ENCODE measurements around the gene INTS11. TPM values are rescaled to one million over a fixed set of nuclear protein-coding genes. Genes with fewer than 3 reads are reported as not detected.
A peak's percentile ranks its signal among the peaks of the same experiment; 100 is the strongest.

INTS11 gene
- total and polyA plus RNA-seq, 7 experiments from 2014 or later: 62.8 to 187 (median 134) TPM

- H3K27ac Mint-ChIP-seq: peak overlapping the region; percentile 51 to 81 (median 64)
- no peaks in the 10 kb centered on the region for H3K27me3 Mint-ChIP-seq
- peak overlapping the region; percentile 45 to 92 (median 80) for H3K4me3 Mint-ChIP-seq
- Histone ChIP-seq H3K4me3 (ENCODE audit: low read length) (peak overlapping the region; percentile 77), H3K9me3 (ENCODE audit: control insufficient read depth in 2 of 3, low read length in 3 of 3) (no peaks in the 10 kb centered on the region), H3K27me3 (ENCODE audit: control insufficient read depth in 2 of 2, insufficient read depth in 2 of 2, low read length in 2 of 2) (no peaks in the 10 kb centered on the region), H3K4me1 (ENCODE audit: control insufficient read depth in 2 of 2, insufficient read depth in 2 of 2, low read length in 2 of 2) (peaks cover 18 to 34% of the 10 kb centered on the region in 2 donors), H3K27ac (ENCODE audit: low read depth, low read length) (peak overlapping the region; percentile 92), H3K36me3 (ENCODE audit: control insufficient read depth in 2 of 3, insufficient read depth in 3 of 3, low read length in 3 of 3) (peaks cover 0 to 28% (median 0%) of the 10 kb centered on the region in 3 experiments)
- no peak for ATAC-seq
- CTCF ChIA-PET: no interaction called here
- H3K4me1 Mint-ChIP-seq: peaks cover 12 to 49% (median 30%) of the 10 kb centered on the region in 7 donors
- POLR2A ChIA-PET: interaction anchor here (0.9 to 2.1 kb wide), 9 partner anchors 11 to 52 kb away, joined by 3 to 6 read pairs (median 4); partner anchors contain the start of genes ACAP3, AURKAIP1 and UBE2J2
- intact Hi-C loops (cut with micrococcal nuclease): no loop called here
- peaks cover 0 to 7% (median 0%) of the 10 kb centered on the region in 5 donors for H3K36me3 Mint-ChIP-seq
- no peak for DNase-seq
- H3K9me3 Mint-ChIP-seq: peaks cover 0 to 3% (median 0%) of the 10 kb centered on the region in 11 donors
Measured at GRCh38 chr1:1326075-1326605, 1.7 kb upstream of the INTS11 start.

GRCh38 chr1:1325288-1326074 lies 1.0 kb upstream of the INTS11 start:
- H3K36me3 Mint-ChIP-seq: peaks cover 0 to 7% (median 0%) of the 10 kb centered on the region in 5 donors
- peaks cover 18 to 34% of the 10 kb centered on the region in 2 donors for H3K4me1 ChIP-seq (ENCODE audit: control insufficient read depth in 2 of 2, insufficient read depth in 2 of 2, low read length in 2 of 2)
- peak overlapping the region; percentile 6 to 81 (median 67) for H3K27ac Mint-ChIP-seq
- H3K9me3 Mint-ChIP-seq: peaks cover 0 to 3% (median 0%) of the 10 kb centered on the region in 11 donors
- no peaks in the 10 kb centered on the region for H3K9me3 ChIP-seq (ENCODE audit: control insufficient read depth in 2 of 3, low read length in 3 of 3)
- CTCF ChIA-PET: no interaction called here
- H3K4me1 Mint-ChIP-seq: peaks cover 12 to 50% (median 30%) of the 10 kb centered on the region in 7 donors
- intact Hi-C loops (cut with micrococcal nuclease): loop anchor here (1.0 to 2.0 kb wide), 3 partner anchors 24 to 73 kb away; partner anchors contain the start of genes CCNL2 (in 1 of the 2), DVL1 (in 1 of the 2) and UBE2J2 (in 1 of the 2)
- H3K36me3 ChIP-seq (ENCODE audit: control insufficient read depth in 2 of 3, insufficient read depth in 3 of 3, low read length in 3 of 3): peaks cover 0 to 35% (median 0%) of the 10 kb centered on the region in 3 experiments
- H3K27ac ChIP-seq (ENCODE audit: low read depth, low read length): peak overlapping the region; percentile 92
- POLR2A ChIA-PET: interaction anchor here (0.9 to 2.1 kb wide), 9 partner anchors 11 to 52 kb away, joined by 3 to 6 read pairs (median 4); partner anchors contain the start of genes ACAP3, AURKAIP1 and UBE2J2
- H3K4me3 Mint-ChIP-seq: peak overlapping the region; percentile 62 to 92 (median 80)
- ATAC-seq (no peak), DNase-seq (peak in 1 of 9 donors; percentile 31)
- H3K4me3 ChIP-seq (ENCODE audit: low read length): peak overlapping the region; percentile 77
- no peaks in the 10 kb centered on the region for H3K27me3 Mint-ChIP-seq
- H3K27me3 ChIP-seq (ENCODE audit: control insufficient read depth in 2 of 2, insufficient read depth in 2 of 2, low read length in 2 of 2): no peaks in the 10 kb centered on the region

- ATAC-seq (no peak), DNase-seq (no peak)
- peak overlapping the region; percentile 74 for H3K4me3 ChIP-seq (ENCODE audit: low read length)
- H3K9me3 ChIP-seq (ENCODE audit: control insufficient read depth in 2 of 3, low read length in 3 of 3): no peaks in the 10 kb centered on the region
- Mint-ChIP-seq H3K27me3 (no peaks in the 10 kb centered on the region), H3K36me3 (peaks cover 0 to 3% (median 0%) of the 10 kb centered on the region in 5 donors), H3K4me3 (peak overlapping the region in 8 of 10 donors; percentile 18 to 92 (median 82)), H3K9me3 (peaks cover 0 to 3% (median 0%) of the 10 kb centered on the region in 11 donors), H3K4me1 (peaks cover 12 to 53% (median 34%) of the 10 kb centered on the region in 7 donors), H3K27ac (peak overlapping the region in 5 of 9 donors; percentile 67 to 88 (median 76))
- H3K36me3 ChIP-seq (ENCODE audit: control insufficient read depth in 2 of 3, insufficient read depth in 3 of 3, low read length in 3 of 3): peaks cover 0 to 49% (median 0%) of the 10 kb centered on the region in 3 experiments
- peaks cover 18 to 34% of the 10 kb centered on the region in 2 donors for H3K4me1 ChIP-seq (ENCODE audit: control insufficient read depth in 2 of 2, insufficient read depth in 2 of 2, low read length in 2 of 2)
- H3K27ac ChIP-seq (ENCODE audit: low read depth, low read length): peak overlapping the region; percentile 92
- H3K27me3 ChIP-seq (ENCODE audit: control insufficient read depth in 2 of 2, insufficient read depth in 2 of 2, low read length in 2 of 2): no peaks in the 10 kb centered on the region
- CTCF ChIA-PET: interaction anchor here (0.7 kb wide), 1 partner anchor 200 kb away, joined by 3 read pairs; no protein-coding TSS in a partner anchor
- POLR2A ChIA-PET: interaction anchor here (0.9 kb wide), 1 partner anchor 15 kb away, joined by 3 read pairs; no protein-coding TSS in a partner anchor
- intact Hi-C loops (cut with micrococcal nuclease): loop anchor here (1.0 to 2.0 kb wide), 6 partner anchors 16 to 208 kb away; partner anchors contain the start of genes PUSL1 (in 2 of the 2), AURKAIP1 (in 1 of the 2), C1orf159 (in 1 of the 2) and CCNL2 (in 1 of the 2)
Measured at GRCh38 chr1:1324084-1324523, 356 bp downstream of the INTS11 start.

GRCh38 chr1:1322952-1323351 lies 1.5 kb downstream of the INTS11 start:
- Histone ChIP-seq H3K4me3 (ENCODE audit: low read length) (no peak overlapping the region), H3K27me3 (ENCODE audit: control insufficient read depth in 2 of 2, insufficient read depth in 2 of 2, low read length in 2 of 2) (no peaks in the 10 kb centered on the region), H3K9me3 (ENCODE audit: control insufficient read depth in 2 of 3, low read length in 3 of 3) (no peaks in the 10 kb centered on the region), H3K4me1 (ENCODE audit: control insufficient read depth in 2 of 2, insufficient read depth in 2 of 2, low read length in 2 of 2) (peaks cover 18 to 34% of the 10 kb centered on the region in 2 donors), H3K36me3 (ENCODE audit: control insufficient read depth in 2 of 3, insufficient read depth in 3 of 3, low read length in 3 of 3) (peaks cover 0 to 47% (median 0%) of the 10 kb centered on the region in 3 experiments), H3K27ac (ENCODE audit: low read depth, low read length) (peak overlapping the region; percentile 32)
- H3K4me1 Mint-ChIP-seq: peaks cover 12 to 53% (median 32%) of the 10 kb centered on the region in 7 donors
- H3K27ac Mint-ChIP-seq: peak overlapping the region; percentile 60 to 94 (median 87)
- POLR2A ChIA-PET: no interaction called here
- intact Hi-C loops (cut with micrococcal nuclease): no loop called here
- no peaks in the 10 kb centered on the region for H3K27me3 Mint-ChIP-seq
- ATAC-seq: no peak
- peaks cover 0 to 3% (median 0%) of the 10 kb centered on the region in 5 donors for H3K36me3 Mint-ChIP-seq
- H3K4me3 Mint-ChIP-seq: peak overlapping the region; percentile 78 to 95 (median 88)
- CTCF ChIA-PET: interaction anchor here (0.6 kb wide), 1 partner anchor 202 kb away, joined by 3 read pairs; no protein-coding TSS in a partner anchor
- DNase-seq: no peak
- H3K9me3 Mint-ChIP-seq: peaks cover 0 to 3% (median 0%) of the 10 kb centered on the region in 11 donors

- H3K4me1 Mint-ChIP-seq: peaks cover 12 to 53% (median 32%) of the 10 kb centered on the region in 7 donors
- ChIA-PET CTCF (no interaction called here), POLR2A (no interaction called here)
- no peaks in the 10 kb centered on the region for H3K27me3 Mint-ChIP-seq
- no peak for DNase-seq
- no peak for ATAC-seq
- H3K4me3 Mint-ChIP-seq: peak overlapping the region; percentile 77 to 95 (median 81)
- peak overlapping the region in 8 of 9 donors; percentile 12 to 86 (median 72) for H3K27ac Mint-ChIP-seq
- intact Hi-C loops (cut with micrococcal nuclease): no loop called here
- Histone ChIP-seq H3K4me3 (ENCODE audit: low read length) (no peak overlapping the region), H3K27ac (ENCODE audit: low read depth, low read length) (no peak overlapping the region), H3K9me3 (ENCODE audit: control insufficient read depth in 2 of 3, low read length in 3 of 3) (no peaks in the 10 kb centered on the region), H3K36me3 (ENCODE audit: control insufficient read depth in 2 of 3, insufficient read depth in 3 of 3, low read length in 3 of 3) (peaks cover 0 to 44% (median 0%) of the 10 kb centered on the region in 3 experiments), H3K4me1 (ENCODE audit: control insufficient read depth in 2 of 2, insufficient read depth in 2 of 2, low read length in 2 of 2) (peaks cover 18 to 34% of the 10 kb centered on the region in 2 donors), H3K27me3 (ENCODE audit: control insufficient read depth in 2 of 2, insufficient read depth in 2 of 2, low read length in 2 of 2) (no peaks in the 10 kb centered on the region)
- peaks cover 0 to 3% (median 0%) of the 10 kb centered on the region in 11 donors for H3K9me3 Mint-ChIP-seq
- peaks cover 0 to 3% (median 0%) of the 10 kb centered on the region in 5 donors for H3K36me3 Mint-ChIP-seq
Measured at GRCh38 chr1:1322418-1322817, 2.0 kb downstream of the INTS11 start.

- H3K36me3 Mint-ChIP-seq: peaks cover 0 to 5% (median 0%) of the 10 kb centered on the region in 5 donors
- peaks cover 12 to 50% (median 31%) of the 10 kb centered on the region in 7 donors for H3K4me1 Mint-ChIP-seq
- no peaks in the 10 kb centered on the region for H3K27me3 Mint-ChIP-seq
- Histone ChIP-seq H3K9me3 (ENCODE audit: control insufficient read depth in 2 of 3, low read length in 3 of 3) (no peaks in the 10 kb centered on the region), H3K27ac (ENCODE audit: low read depth, low read length) (peak overlapping the region; percentile 26), H3K4me1 (ENCODE audit: control insufficient read depth in 2 of 2, insufficient read depth in 2 of 2, low read length in 2 of 2) (peaks cover 18 to 30% of the 10 kb centered on the region in 2 donors), H3K4me3 (ENCODE audit: low read length) (no peak overlapping the region), H3K27me3 (ENCODE audit: control insufficient read depth in 2 of 2, insufficient read depth in 2 of 2, low read length in 2 of 2) (no peaks in the 10 kb centered on the region), H3K36me3 (ENCODE audit: control insufficient read depth in 2 of 3, insufficient read depth in 3 of 3, low read length in 3 of 3) (peaks cover 0 to 40% (median 0%) of the 10 kb centered on the region in 3 experiments)
- intact Hi-C loops (cut with micrococcal nuclease): no loop called here
- DNase-seq (no peak), ATAC-seq (no peak)
- CTCF ChIA-PET: interaction anchor here (0.7 to 0.9 kb wide), 2 partner anchors 9 to 16 kb away, joined by 3 read pairs; no protein-coding TSS in a partner anchor
- H3K9me3 Mint-ChIP-seq: peaks cover 0 to 3% (median 0%) of the 10 kb centered on the region in 11 donors
- H3K27ac Mint-ChIP-seq: peak overlapping the region in 1 of 9 donors; percentile 51
- POLR2A ChIA-PET: no interaction called here
- H3K4me3 Mint-ChIP-seq: peak overlapping the region in 2 of 10 donors; percentile 4 to 92
Measured at GRCh38 chr1:1321477-1321876, 3.0 kb downstream of the INTS11 start.

Data from naive thymus-derived CD4-positive, alpha-beta T cell (primary cell).